ENCODE data around the gene C6orf120. TPM values are rescaled to one million over a fixed set of nuclear protein-coding genes. Genes with fewer than 3 reads are reported as not detected.
"Not testable (repeated sequence)": the region's sequence is repeated elsewhere in the genome, so short reads cannot be mapped to it uniquely, and the experiment has no call there.

C6orf120 gene
- total RNA-seq, 1 experiment from 2014 or later, result 31.5 TPM

DNA sequence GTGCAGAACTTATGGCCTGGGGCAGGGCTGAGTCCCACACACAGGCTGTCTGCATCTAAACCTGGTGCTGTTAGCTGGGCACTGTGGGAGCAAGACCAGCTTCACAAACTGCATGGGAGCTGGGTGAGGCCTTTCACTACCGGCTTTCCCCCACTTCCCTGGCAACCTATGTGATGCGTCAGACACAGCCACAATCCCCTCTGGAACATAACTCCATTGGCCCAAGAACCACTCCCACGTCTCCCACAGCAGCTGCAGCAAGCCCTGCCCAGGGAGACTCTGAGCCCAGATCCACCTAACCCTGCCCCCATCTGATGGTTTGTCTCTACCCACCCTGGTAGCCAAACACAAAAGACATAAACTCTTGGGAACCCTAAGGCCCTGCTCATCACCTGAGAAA is 9.4 kb upstream of the C6orf120 start:
- in situ Hi-C loops (cut with HindIII; ENCODE audit: low pct_unique_long_range_greater_than_20kb, low sequenced_read_pairs), result no loop called here
- ChIA-PET POLR2A (interaction anchor here (1.0 kb wide), 1 partner anchor 507 kb away, joined by 8 read pairs; no protein-coding TSS in a partner anchor), CTCF (no interaction called here)
- BruUV-seq (replicated peaks), result no TSS peak
- no peak overlapping the region for H3K4me3 ChIP-seq (ENCODE audit: low read depth in 2 of 2, low read length in 2 of 2)
- no peak overlapping the region for H3K27ac ChIP-seq (ENCODE audit: low read length)
- no peaks in the 10 kb centered on the region for H3K4me1 ChIP-seq (ENCODE audit: control insufficient read depth, insufficient read depth, low read length)
- peaks cover under 1% of the 10 kb centered on the region; the same call in 1 of the 2 replicates for H3K36me3 ChIP-seq (ENCODE audit: control insufficient read depth, insufficient read depth, low read length)
- intact Hi-C loops (cut with micrococcal nuclease; ENCODE audit: unreplicated experiment), result no loop called here
- TF ChIP-seq SIN3A (IDR thresholded peaks at IDR 0.05; ENCODE audit: borderline replicate concordance, insufficient read depth, low read depth, low read length), result no peak
- TF ChIP-seq, protein P1, sequence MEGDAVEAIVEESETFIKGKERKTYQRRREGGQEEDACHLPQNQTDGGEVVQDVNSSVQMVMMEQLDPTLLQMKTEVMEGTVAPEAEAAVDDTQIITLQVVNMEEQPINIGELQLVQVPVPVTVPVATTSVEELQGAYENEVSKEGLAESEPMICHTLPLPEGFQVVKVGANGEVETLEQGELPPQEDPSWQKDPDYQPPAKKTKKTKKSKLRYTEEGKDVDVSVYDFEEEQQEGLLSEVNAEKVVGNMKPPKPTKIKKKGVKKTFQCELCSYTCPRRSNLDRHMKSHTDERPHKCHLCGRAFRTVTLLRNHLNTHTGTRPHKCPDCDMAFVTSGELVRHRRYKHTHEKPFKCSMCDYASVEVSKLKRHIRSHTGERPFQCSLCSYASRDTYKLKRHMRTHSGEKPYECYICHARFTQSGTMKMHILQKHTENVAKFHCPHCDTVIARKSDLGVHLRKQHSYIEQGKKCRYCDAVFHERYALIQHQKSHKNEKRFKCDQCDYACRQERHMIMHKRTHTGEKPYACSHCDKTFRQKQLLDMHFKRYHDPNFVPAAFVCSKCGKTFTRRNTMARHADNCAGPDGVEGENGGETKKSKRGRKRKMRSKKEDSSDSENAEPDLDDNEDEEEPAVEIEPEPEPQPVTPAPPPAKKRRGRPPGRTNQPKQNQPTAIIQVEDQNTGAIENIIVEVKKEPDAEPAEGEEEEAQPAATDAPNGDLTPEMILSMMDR (IDR thresholded peaks at IDR 0.05), result no peak
- no peak for TF ChIP-seq POLR2AphosphoS5 (IDR thresholded peaks at IDR 0.05; ENCODE audit: low read depth, low read length)
- no peak for TF ChIP-seq TCF7L2 (IDR thresholded peaks at IDR 0.05; ENCODE audit: low read depth, low read length)
- TF ChIP-seq, protein P2, sequence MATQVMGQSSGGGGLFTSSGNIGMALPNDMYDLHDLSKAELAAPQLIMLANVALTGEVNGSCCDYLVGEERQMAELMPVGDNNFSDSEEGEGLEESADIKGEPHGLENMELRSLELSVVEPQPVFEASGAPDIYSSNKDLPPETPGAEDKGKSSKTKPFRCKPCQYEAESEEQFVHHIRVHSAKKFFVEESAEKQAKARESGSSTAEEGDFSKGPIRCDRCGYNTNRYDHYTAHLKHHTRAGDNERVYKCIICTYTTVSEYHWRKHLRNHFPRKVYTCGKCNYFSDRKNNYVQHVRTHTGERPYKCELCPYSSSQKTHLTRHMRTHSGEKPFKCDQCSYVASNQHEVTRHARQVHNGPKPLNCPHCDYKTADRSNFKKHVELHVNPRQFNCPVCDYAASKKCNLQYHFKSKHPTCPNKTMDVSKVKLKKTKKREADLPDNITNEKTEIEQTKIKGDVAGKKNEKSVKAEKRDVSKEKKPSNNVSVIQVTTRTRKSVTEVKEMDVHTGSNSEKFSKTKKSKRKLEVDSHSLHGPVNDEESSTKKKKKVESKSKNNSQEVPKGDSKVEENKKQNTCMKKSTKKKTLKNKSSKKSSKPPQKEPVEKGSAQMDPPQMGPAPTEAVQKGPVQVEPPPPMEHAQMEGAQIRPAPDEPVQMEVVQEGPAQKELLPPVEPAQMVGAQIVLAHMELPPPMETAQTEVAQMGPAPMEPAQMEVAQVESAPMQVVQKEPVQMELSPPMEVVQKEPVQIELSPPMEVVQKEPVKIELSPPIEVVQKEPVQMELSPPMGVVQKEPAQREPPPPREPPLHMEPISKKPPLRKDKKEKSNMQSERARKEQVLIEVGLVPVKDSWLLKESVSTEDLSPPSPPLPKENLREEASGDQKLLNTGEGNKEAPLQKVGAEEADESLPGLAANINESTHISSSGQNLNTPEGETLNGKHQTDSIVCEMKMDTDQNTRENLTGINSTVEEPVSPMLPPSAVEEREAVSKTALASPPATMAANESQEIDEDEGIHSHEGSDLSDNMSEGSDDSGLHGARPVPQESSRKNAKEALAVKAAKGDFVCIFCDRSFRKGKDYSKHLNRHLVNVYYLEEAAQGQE (IDR thresholded peaks at IDR 0.05; ENCODE audit: insufficient read depth in 1 of 2, low read depth in 2 of 2, low read length in 1 of 2), result no peak
- 0 out of 2 replicates have a peak, but pooled peaks have one; percentile 38 for ATAC-seq
- no peaks in the 10 kb centered on the region for H3K27me3 ChIP-seq (ENCODE audit: control insufficient read depth, insufficient read depth, low read length)
- no peak for DNase-seq (ENCODE audit: low read depth, low spot score)
- H3K9me3 ChIP-seq (ENCODE audit: control insufficient read depth, insufficient read depth, low read depth, low read length), result peaks cover under 1% of the 10 kb centered on the region; the same call in 1 of the 2 replicates

DNA sequence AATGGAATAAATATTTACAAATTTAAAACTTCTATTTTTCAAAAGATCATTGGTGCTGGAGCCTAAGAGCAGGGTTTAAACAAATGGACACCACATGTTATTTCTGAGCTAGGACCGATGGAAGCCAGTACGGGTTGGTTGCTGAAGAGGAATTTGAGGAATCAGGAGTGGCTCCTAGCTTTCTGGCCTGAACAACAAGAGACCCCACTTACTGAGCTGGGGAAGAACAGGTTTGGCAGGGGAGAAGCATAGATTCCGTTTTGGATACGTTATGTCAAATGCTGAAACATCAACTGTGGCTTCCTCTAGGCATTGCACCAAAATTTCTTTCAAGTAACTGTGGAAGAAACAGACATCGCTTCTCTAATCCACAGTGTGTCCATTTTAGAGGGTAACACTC is 6.8 kb upstream of the C6orf120 start:
- no peak for TF ChIP-seq TCF7L2 (IDR thresholded peaks at IDR 0.05; ENCODE audit: low read depth, low read length)
- TF ChIP-seq, protein P1 (IDR thresholded peaks at IDR 0.05), result no peak
- TF ChIP-seq, protein P2 (IDR thresholded peaks at IDR 0.05; ENCODE audit: insufficient read depth in 1 of 2, low read depth in 2 of 2, low read length in 1 of 2), result no peak
- TF ChIP-seq SIN3A (IDR thresholded peaks at IDR 0.05; ENCODE audit: borderline replicate concordance, insufficient read depth, low read depth, low read length), result no peak
- no peak for TF ChIP-seq POLR2AphosphoS5 (IDR thresholded peaks at IDR 0.05; ENCODE audit: low read depth, low read length)
- 0 out of 2 replicates have a peak, but pooled peaks cover 2% of the 10 kb centered on the region for H3K36me3 ChIP-seq (ENCODE audit: control insufficient read depth, insufficient read depth, low read length)
- no peaks in the 10 kb centered on the region for H3K27me3 ChIP-seq (ENCODE audit: control insufficient read depth, insufficient read depth, low read length)
- H3K9me3 ChIP-seq (ENCODE audit: control insufficient read depth, insufficient read depth, low read depth, low read length), result no peaks in the 10 kb centered on the region; the same call in 1 of the 2 replicates
- H3K27ac ChIP-seq (ENCODE audit: low read length), result no peak overlapping the region
- peaks cover 1% of the 10 kb centered on the region for H3K4me1 ChIP-seq (ENCODE audit: control insufficient read depth, insufficient read depth, low read length)
- BruUV-seq (replicated peaks), result no TSS peak
- in situ Hi-C loops (cut with HindIII; ENCODE audit: low pct_unique_long_range_greater_than_20kb, low sequenced_read_pairs) (no loop called here), intact Hi-C loops (cut with micrococcal nuclease; ENCODE audit: unreplicated experiment) (no loop called here)
- ChIA-PET POLR2A (no interaction called here), CTCF (no interaction called here)
- ATAC-seq, result no peak
- no peak for DNase-seq (ENCODE audit: low read depth, low spot score)
- no peak overlapping the region for H3K4me3 ChIP-seq (ENCODE audit: low read depth in 2 of 2, low read length in 2 of 2)

DNA sequence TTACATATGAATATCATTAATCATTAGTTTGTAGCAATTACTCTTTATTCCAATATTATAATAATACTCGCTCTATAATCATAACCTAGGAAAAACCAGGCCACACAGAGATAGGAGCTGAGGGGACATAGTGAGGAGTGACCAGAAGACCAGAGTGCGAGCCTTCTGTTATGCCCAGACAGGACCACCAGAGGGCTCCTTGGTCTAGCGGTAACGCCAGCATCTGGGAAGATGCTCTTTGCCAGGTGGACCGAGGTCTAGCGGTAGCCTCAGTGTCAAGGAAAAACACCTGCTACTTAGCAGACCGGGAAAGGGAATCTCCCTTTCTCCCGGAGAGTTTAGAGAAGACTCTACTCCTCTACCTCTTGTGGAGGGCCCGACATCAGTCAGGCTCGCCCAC is 4.8 kb upstream of the C6orf120 start:
- POLR2A ChIA-PET; H3K4me3 ChIP-seq (ENCODE audit: low read depth in 2 of 2, low read length in 2 of 2); H3K9me3 ChIP-seq (ENCODE audit: control insufficient read depth, insufficient read depth, low read depth, low read length); DNase-seq (ENCODE audit: low read depth, low spot score); BruUV-seq (replicated peaks); intact Hi-C loops (cut with micrococcal nuclease; ENCODE audit: unreplicated experiment); ATAC-seq; in situ Hi-C loops (cut with HindIII; ENCODE audit: low pct_unique_long_range_greater_than_20kb, low sequenced_read_pairs); H3K36me3 ChIP-seq (ENCODE audit: control insufficient read depth, insufficient read depth, low read length); H3K27ac ChIP-seq (ENCODE audit: low read length); CTCF ChIA-PET; H3K27me3 ChIP-seq (ENCODE audit: control insufficient read depth, insufficient read depth, low read length): not testable (repeated sequence)
- peaks cover 11% of the 10 kb centered on the region for H3K4me1 ChIP-seq (ENCODE audit: control insufficient read depth, insufficient read depth, low read length)

Measured in Panc1 (cell line).